Measurements from ENCODE around the gene ZEB2.

GRCh38 chr2:144453486-144454158, 66.3 kb downstream of the ZEB2 start:
- no peak for TF ChIP-seq CTCF (IDR thresholded peaks at IDR 0.05)
- no peak for TF ChIP-seq POLR2A (IDR thresholded peaks at IDR 0.05)

Data from adrenal gland (tissue), 5 donors.